GM23338 (cell line): ENCODE measurements around the gene SALL2. TPM values are rescaled to one million over a fixed set of nuclear protein-coding genes. Genes with fewer than 3 reads are reported as not detected.

Experiments
- CTCF ChIP-seq, 2 experiments: fragments of 200-600 bp in 1 of 2; sonication (generic) in 1 of 2; conservative IDR thresholded peaks; 2 replicates each; pipeline versions ENCODE4 v1.5.1 to v1.6.1; 2016 to 2017; ENCODE audit warnings: antibody characterized with exemption in 2 of 2, low read depth in 2 of 2, mild to moderate bottlenecking in 2 of 2, moderate library complexity in 1 of 2
- EZH2phosphoT487 ChIP-seq: fragments of 200-600 bp; sonication (generic); IDR thresholded peaks from one replicate; pipeline ENCODE4 v1.8.1; 2018; ENCODE audit warnings: antibody characterized with exemption; ENCODE audit not compliant: unreplicated experiment
- POLR2AphosphoS5 ChIP-seq: IDR thresholded peaks from 2 replicates; pipeline ENCODE4 v1.6.1; 2016; ENCODE audit warnings: antibody characterized with exemption, low read depth
- REST ChIP-seq: IDR thresholded peaks from one replicate; pipeline ENCODE4 v1.6.1; 2018; ENCODE audit warnings: antibody characterized with exemption; ENCODE audit not compliant: unreplicated experiment
- ZNF114 ChIP-seq: fragments of 250-450 bp; sonication (Bioruptor Pico); IDR thresholded peaks from 2 replicates; pipeline ENCODE4 v1.5.0; 2020; ENCODE audit warnings: mild to moderate bottlenecking, moderate library complexity
- ZNF462 ChIP-seq: fragments of 250-450 bp; sonication (Bioruptor Pico); IDR thresholded peaks from 2 replicates; pipeline ENCODE4 v1.5.0; 2020; ENCODE audit warnings: mild to moderate bottlenecking, moderate library complexity
- polyA plus RNA-seq: library from polyadenylated mRNA; unstranded; fragments of >200 nt; fragmentation: Nextera tagmentation; extraction: Ambion mirVana; gene quantifications from 2 replicates; pipeline ENCODE4 v1.2.1, GENCODE V29; 2016
- total RNA-seq: library from RNA; depleted of rRNA; stranded (reverse); fragments of >200 nt; shearing (Covaris generic); gene quantifications from 2 replicates; pipeline ENCODE4 v1.2.3, GENCODE V29; 2014

Gene SALL2
- total and polyA plus RNA-seq, 2 experiments from 2014 or later = 121 to 281 TPM

- TF ChIP-seq ZNF462 (CRISPR knock-in tag) = no peak
- TF ChIP-seq REST = no peak
- TF ChIP-seq ZNF114 (CRISPR knock-in tag) = no peak
- TF ChIP-seq POLR2AphosphoS5 = no peak
- TF ChIP-seq EZH2phosphoT487 = no peak
- TF ChIP-seq CTCF (conservative IDR thresholded peaks at IDR 0.05; ENCODE audit: low read depth in 2 of 2) = no peak
Observed at GRCh38 chr14:21535545-21536417, 9.6 kb upstream of the SALL2 start (continued).
